ENCODE data around the gene PCDHGA4.

- TF ChIP-seq MAX (IDR thresholded peaks at IDR 0.05) (no peak), EP300 (IDR thresholded peaks at IDR 0.05; ENCODE audit: borderline replicate concordance in 1 of 2, low read depth in 2 of 2, low read length in 2 of 2) (no peak), CTCF (IDR thresholded peaks at IDR 0.05; ENCODE audit: control extremely low read depth in 1 of 3, insufficient read depth in 1 of 3, low read depth in 1 of 3, low read length in 3 of 3) (no peak), POLR2A (IDR thresholded peaks at IDR 0.05; ENCODE audit: control extremely low read depth in 1 of 2, low read depth in 2 of 2, low read length in 2 of 2) (no peak), CREB1 (IDR thresholded peaks at IDR 0.05) (no peak), CBX8 (IDR thresholded peaks at IDR 0.05; ENCODE audit: borderline replicate concordance, low read depth, low read length) (no peak), EGR1 (IDR thresholded peaks at IDR 0.05; ENCODE audit: borderline replicate concordance, low read depth, low read length) (no peak), RXRA (IDR thresholded peaks at IDR 0.05; ENCODE audit: insufficient read depth, low read depth, low read length) (no peak), POLR2AphosphoS5 (IDR thresholded peaks at IDR 0.05; ENCODE audit: low read depth, low read length) (no peak), TAF1 (IDR thresholded peaks at IDR 0.05; ENCODE audit: low read depth, low read length) (no peak)
These were observed 11.4 kb downstream of the PCDHGA4 start for GRCh38 chr5:141366016-141366896.

Measured in H1 (cell line).